Bronchial epithelial cell (primary cell): Measurements from ENCODE around the gene ELOVL6. TPM values are rescaled to one million over a fixed set of nuclear protein-coding genes. Genes with fewer than 3 reads are reported as not detected.
"Not testable (repeated sequence)": the region's sequence is repeated elsewhere in the genome, so short reads cannot be mapped to it uniquely, and the experiment has no call there.

ENCODE experiments used
- DNase-seq: peaks from one replicate; pipeline ENCODE4 v3.0.0-alpha.2; 2010; ENCODE audit warnings: low read depth
- FAIRE-seq: peaks from 2 replicates; lab custom pipeline; 2011; peaks lifted over from hg19 to GRCh38; lab: Jason Lieb, UNC
- H3K27me3 ChIP-seq: 2 replicates; pipeline ENCODE4 v1.5.1; 2011; ENCODE audit warnings: low read length; ENCODE audit not compliant: control insufficient read depth, insufficient read depth
- H3K36me3 ChIP-seq: 2 replicates; pipeline ENCODE4 v1.5.1; 2011; ENCODE audit warnings: low read length; ENCODE audit not compliant: control insufficient read depth, insufficient read depth
- H3K4me3 ChIP-seq: 2 replicates; pipeline ENCODE4 v1.5.1; 2011; ENCODE audit warnings: mild to moderate bottlenecking, low read depth, low read length, control low read depth
- CTCF ChIP-seq: IDR thresholded peaks from 2 replicates; pipeline ENCODE4 v1.5.1; 2011; ENCODE audit warnings: mild to moderate bottlenecking, moderate library complexity, low read length, control low read depth, inconsistent platforms; ENCODE audit not compliant: insufficient read depth, severe bottlenecking
- total RNA-seq: library from RNA; depleted of rRNA; stranded (reverse); fragments of >200 nt; gene quantifications from 2 replicates; pipeline ENCODE4 v1.2.1, GENCODE V29; 2014

ELOVL6 gene
- total RNA-seq, 1 donor from 2014 or later: 6.8 TPM

- Histone ChIP-seq H3K27me3 (no peaks in the 10 kb centered on the region), H3K36me3 (no peaks in the 10 kb centered on the region), H3K4me3 (no peak overlapping the region)
- TF ChIP-seq CTCF: no peak
- FAIRE-seq: no peak
- DNase-seq: no peak
Measured at GRCh38 chr4:110088670-110089069, 109.7 kb downstream of the ELOVL6 start.

GRCh38 chr4:110087070-110087708 is 111.2 kb downstream of the ELOVL6 start:
- no peak for FAIRE-seq
- DNase-seq: peak; percentile 80
- TF ChIP-seq CTCF: no peak
- no peaks in the 10 kb centered on the region for H3K27me3 ChIP-seq
- no peak overlapping the region for H3K4me3 ChIP-seq
- no peaks in the 10 kb centered on the region for H3K36me3 ChIP-seq

- H3K36me3 ChIP-seq: no peaks in the 10 kb centered on the region
- FAIRE-seq (no peak), DNase-seq (peak; percentile 40)
- TF ChIP-seq CTCF: no peak
- H3K27me3 ChIP-seq: no peaks in the 10 kb centered on the region
- H3K4me3 ChIP-seq: no peak overlapping the region
Measured at GRCh38 chr4:110085131-110085530, 113.3 kb downstream of the ELOVL6 start.

GRCh38 chr4:110084154-110084553 is 114.3 kb downstream of the ELOVL6 start:
- no peak for FAIRE-seq
- TF ChIP-seq CTCF: no peak
- DNase-seq: no peak
- Histone ChIP-seq H3K36me3 (no peaks in the 10 kb centered on the region), H3K27me3 (no peaks in the 10 kb centered on the region), H3K4me3 (no peak overlapping the region)

- DNase-seq: not testable (repeated sequence)
Measured at GRCh38 chr4:110078148-110078547, 120.3 kb downstream of the ELOVL6 start.

GRCh38 chr4:110076828-110077227 is 121.6 kb downstream of the ELOVL6 start:
- not testable (repeated sequence) for H3K4me3 ChIP-seq, DNase-seq, FAIRE-seq, H3K27me3 ChIP-seq, H3K36me3 ChIP-seq

More at GRCh38 chr4:110078148-110078547, 120.3 kb downstream of the ELOVL6 start:
- not testable (repeated sequence) for FAIRE-seq, H3K4me3 ChIP-seq, H3K27me3 ChIP-seq, H3K36me3 ChIP-seq

- no peak for FAIRE-seq
- TF ChIP-seq CTCF: no peak
Measured at GRCh38 chr4:110075891-110076290, 122.5 kb downstream of the ELOVL6 start.

More at GRCh38 chr4:110075891-110076290, 122.5 kb downstream of the ELOVL6 start:
- H3K36me3 ChIP-seq: no peaks in the 10 kb centered on the region
- H3K27me3 ChIP-seq: no peaks in the 10 kb centered on the region
- no peak overlapping the region for H3K4me3 ChIP-seq
- no peak for DNase-seq
